Measurements from ENCODE around the gene CDYL2.

DNA sequence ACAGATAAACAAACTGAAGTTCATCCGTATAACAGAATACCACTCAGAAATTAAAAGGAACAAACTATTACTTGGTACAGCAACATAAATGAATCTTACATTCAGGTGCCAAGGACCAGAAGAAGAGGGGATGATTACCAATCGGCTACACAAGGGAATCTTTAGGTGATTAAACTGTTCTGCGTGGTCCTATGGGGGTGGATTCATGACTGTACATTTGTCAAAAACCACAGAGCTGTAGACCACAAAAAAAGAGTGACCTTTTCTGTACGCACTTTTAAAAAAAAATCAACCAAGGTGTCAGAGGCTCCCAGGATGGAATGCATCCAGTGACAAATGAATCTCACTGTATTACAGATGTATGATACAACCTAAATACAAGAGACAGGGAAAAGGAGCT, 110.8 kb downstream of the CDYL2 start:
- TF ChIP-seq, protein P1, sequence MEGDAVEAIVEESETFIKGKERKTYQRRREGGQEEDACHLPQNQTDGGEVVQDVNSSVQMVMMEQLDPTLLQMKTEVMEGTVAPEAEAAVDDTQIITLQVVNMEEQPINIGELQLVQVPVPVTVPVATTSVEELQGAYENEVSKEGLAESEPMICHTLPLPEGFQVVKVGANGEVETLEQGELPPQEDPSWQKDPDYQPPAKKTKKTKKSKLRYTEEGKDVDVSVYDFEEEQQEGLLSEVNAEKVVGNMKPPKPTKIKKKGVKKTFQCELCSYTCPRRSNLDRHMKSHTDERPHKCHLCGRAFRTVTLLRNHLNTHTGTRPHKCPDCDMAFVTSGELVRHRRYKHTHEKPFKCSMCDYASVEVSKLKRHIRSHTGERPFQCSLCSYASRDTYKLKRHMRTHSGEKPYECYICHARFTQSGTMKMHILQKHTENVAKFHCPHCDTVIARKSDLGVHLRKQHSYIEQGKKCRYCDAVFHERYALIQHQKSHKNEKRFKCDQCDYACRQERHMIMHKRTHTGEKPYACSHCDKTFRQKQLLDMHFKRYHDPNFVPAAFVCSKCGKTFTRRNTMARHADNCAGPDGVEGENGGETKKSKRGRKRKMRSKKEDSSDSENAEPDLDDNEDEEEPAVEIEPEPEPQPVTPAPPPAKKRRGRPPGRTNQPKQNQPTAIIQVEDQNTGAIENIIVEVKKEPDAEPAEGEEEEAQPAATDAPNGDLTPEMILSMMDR (IDR thresholded peaks at IDR 0.05): no peak
- TF ChIP-seq EZH2 (IDR thresholded peaks at IDR 0.05): no peak
